D721Med (cell line): Measurements from ENCODE around the gene EPG5.
A peak's percentile ranks its signal among the peaks of the same experiment; 100 is the strongest.

Experiments used
- DNase-seq: peaks from one replicate; pipeline ENCODE4 v3.0.0; 2011; ENCODE audit warnings: low spot score; ENCODE audit not compliant: insufficient read length
- FAIRE-seq: peaks from 2 replicates; lab custom pipeline; 2011; peaks lifted over from hg19 to GRCh38; lab: Jason Lieb, UNC
- CTCF ChIP-seq: IDR thresholded peaks from 2 replicates; pipeline ENCODE4 v1.5.1; 2012; ENCODE audit warnings: mild to moderate bottlenecking, control low read depth; ENCODE audit not compliant: insufficient read depth; ENCODE audit errors: missing control alignments

Gene EPG5

GRCh38 chr18:45901654-45902210 is 65.4 kb downstream of the EPG5 start:
- TF ChIP-seq CTCF, result no peak

GRCh38 chr18:45900623-45901022 is 66.5 kb downstream of the EPG5 start:
- TF ChIP-seq CTCF, result no peak
- FAIRE-seq (no peak), DNase-seq (no peak)

More at GRCh38 chr18:45901654-45902210, 65.4 kb downstream of the EPG5 start:
- DNase-seq (no peak), FAIRE-seq (peak; percentile 60)

- DNase-seq (no peak), FAIRE-seq (no peak)
- no peak for TF ChIP-seq CTCF
Observed at GRCh38 chr18:45896991-45897390, 70.1 kb downstream of the EPG5 start.

- FAIRE-seq, result no peak
- no peak for DNase-seq
- TF ChIP-seq CTCF, result no peak
Observed at GRCh38 chr18:45896452-45896851, 70.7 kb downstream of the EPG5 start.

GRCh38 chr18:45895339-45895738 is 71.8 kb downstream of the EPG5 start:
- no peak for DNase-seq
- no peak for FAIRE-seq
- no peak for TF ChIP-seq CTCF

- no peak for TF ChIP-seq CTCF
- FAIRE-seq, result no peak
- DNase-seq, result no peak
Observed at GRCh38 chr18:45894818-45895217, 72.3 kb downstream of the EPG5 start.

- FAIRE-seq (no peak), DNase-seq (no peak)
- TF ChIP-seq CTCF, result no peak
Observed at GRCh38 chr18:45891806-45892205, 75.3 kb downstream of the EPG5 start.
